Right forelimb (tissue), 1 donor: ENCODE results near the gene STON2.
A peak's percentile ranks its signal among the peaks of the same experiment; 100 is the strongest.

Experiments
- DNase-seq: peaks from one replicate; pipeline ENCODE4 v3.0.0-alpha.2; 2018

Gene STON2

DNA sequence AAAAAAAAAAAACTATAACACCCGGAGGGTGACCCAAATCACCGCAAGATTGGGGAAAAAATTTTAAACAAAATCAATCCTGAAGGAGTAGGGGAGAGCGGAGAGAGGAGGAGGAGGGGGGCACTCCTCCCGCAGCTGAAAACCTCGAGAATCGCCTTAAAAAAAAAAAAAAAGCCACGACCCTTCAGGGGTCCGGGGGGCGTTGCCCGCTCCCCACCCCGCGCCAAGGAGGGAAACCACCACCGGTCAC is 179.6 kb downstream of the STON2 start:
- DNase-seq, result no peak

GRCh38 chr14:81219759-81220579 is 180.2 kb downstream of the STON2 start:
- peak; percentile 76 for DNase-seq

- DNase-seq, result peak; percentile 95
Measured at GRCh38 chr14:81219210-81219758, 180.8 kb downstream of the STON2 start.

DNA sequence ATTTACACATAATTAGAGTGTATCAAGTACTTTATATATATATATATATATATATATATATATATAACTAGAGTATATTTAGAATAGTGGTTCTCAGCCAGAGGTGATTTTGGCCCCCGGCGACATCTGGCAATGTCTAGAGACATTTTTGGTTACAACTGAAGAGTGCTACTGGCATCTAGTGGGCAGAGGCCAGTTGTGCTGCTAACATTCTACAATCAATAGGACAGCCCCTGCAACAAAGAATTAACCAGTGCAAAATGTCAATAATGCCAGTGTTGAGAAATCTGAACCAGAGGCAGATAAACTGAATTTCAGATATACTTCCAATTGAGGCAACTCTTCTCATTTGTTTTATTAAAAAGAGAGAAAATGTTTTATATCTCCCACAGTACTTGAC is 188.3 kb downstream of the STON2 start:
- no peak for DNase-seq
